Measurements from ENCODE around the gene CALM1. TPM values are rescaled to one million over a fixed set of nuclear protein-coding genes. Genes with fewer than 3 reads are reported as not detected.
A peak's percentile ranks its signal among the peaks of the same experiment; 100 is the strongest.

The CALM1 gene
- total RNA-seq, 1 donor from 2014 or later, result 328 TPM

DNA sequence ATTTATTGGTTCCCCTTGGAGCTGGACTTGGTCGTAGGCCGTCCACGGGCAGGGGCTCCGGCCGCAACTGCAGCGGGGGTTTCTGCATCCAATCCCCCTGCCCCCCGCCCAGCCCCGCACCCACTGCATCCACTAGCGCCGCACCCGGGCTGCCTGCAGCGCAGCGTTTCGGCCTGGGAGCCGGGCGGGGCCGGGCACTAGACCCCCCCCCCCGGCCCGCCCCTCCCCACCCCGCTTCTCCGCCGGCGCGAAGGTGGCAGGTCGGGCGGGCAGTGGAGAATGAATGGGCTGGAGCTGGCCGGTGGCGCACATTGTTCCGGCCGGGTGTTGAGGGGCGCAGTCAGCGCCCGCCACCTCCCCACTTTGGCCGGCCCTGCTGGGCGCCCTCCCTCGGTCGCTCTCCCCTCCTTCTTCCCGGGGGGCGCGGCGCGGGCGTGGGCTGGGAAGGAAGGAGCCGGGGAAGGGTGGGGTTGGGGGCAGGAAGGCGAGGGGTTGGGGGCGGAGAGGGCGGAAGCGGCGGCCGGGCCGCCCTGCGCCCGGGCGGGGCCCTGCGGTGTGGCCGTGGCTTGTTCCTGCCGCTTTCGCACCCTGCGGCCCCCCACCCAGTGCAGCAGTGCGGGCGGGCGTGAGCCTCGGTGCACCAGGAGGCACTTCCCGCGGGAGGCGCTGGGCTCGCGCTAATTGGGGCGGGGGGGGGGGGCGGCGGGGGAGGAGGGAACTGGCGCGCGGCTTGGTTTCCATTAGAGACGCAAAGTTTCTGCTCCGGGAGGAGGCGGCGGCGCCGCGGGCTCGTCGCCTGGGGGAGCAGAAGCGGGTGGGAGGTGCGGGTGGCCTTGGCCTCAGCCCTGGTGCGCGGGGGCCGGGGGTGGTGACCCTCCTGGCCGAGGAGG lies 841 bp downstream of the CALM1 start:
- H3K4me3 ChIP-seq (ENCODE audit: low read depth, low read length), result peak overlapping the region; percentile 62
- H3K27me3 ChIP-seq (ENCODE audit: control insufficient read depth, insufficient read depth, low read length), result no peaks in the 10 kb centered on the region
- TF ChIP-seq, protein P1, sequence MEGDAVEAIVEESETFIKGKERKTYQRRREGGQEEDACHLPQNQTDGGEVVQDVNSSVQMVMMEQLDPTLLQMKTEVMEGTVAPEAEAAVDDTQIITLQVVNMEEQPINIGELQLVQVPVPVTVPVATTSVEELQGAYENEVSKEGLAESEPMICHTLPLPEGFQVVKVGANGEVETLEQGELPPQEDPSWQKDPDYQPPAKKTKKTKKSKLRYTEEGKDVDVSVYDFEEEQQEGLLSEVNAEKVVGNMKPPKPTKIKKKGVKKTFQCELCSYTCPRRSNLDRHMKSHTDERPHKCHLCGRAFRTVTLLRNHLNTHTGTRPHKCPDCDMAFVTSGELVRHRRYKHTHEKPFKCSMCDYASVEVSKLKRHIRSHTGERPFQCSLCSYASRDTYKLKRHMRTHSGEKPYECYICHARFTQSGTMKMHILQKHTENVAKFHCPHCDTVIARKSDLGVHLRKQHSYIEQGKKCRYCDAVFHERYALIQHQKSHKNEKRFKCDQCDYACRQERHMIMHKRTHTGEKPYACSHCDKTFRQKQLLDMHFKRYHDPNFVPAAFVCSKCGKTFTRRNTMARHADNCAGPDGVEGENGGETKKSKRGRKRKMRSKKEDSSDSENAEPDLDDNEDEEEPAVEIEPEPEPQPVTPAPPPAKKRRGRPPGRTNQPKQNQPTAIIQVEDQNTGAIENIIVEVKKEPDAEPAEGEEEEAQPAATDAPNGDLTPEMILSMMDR (IDR thresholded peaks at IDR 0.05; ENCODE audit: insufficient read depth, low read length, poor library complexity, severe bottlenecking), result no peak
- DNase-seq (ENCODE audit: low read depth), result no peak
- peaks cover 3% of the 10 kb centered on the region for H3K36me3 ChIP-seq (ENCODE audit: control insufficient read depth, insufficient read depth, low read length)

DNA sequence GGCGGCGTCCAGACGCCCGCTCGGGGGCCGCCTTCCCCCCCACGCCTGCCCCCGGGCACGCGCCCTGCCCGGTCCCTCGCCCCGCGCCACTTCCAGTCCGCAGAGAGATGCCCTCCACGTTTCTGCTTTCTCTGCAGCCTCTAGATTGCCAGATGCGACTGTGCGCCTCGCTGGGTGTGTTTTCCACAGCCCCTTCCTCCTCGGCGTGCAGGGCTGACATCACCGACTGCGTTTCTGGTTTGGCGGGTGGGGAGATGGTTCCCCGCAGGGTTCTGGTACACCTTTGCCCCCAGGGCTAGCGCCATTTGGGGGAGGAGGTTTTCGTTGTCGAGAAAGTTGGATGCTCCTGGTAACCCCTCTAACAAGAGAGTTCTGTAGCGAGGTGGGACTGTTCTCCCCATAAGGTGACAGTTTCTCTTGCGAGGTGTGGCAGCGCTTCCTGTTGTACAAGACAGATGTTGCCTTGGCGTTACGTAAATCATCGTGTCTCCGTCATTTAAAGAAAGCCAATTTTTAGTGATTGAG lies 1.5 kb downstream of the CALM1 start:
- TF ChIP-seq, protein P1 (IDR thresholded peaks at IDR 0.05; ENCODE audit: insufficient read depth, low read length, poor library complexity, severe bottlenecking), result no peak
- peaks cover 5% of the 10 kb centered on the region for H3K36me3 ChIP-seq (ENCODE audit: control insufficient read depth, insufficient read depth, low read length)
- peak overlapping the region; percentile 62 for H3K4me3 ChIP-seq (ENCODE audit: low read depth, low read length)
- H3K27me3 ChIP-seq (ENCODE audit: control insufficient read depth, insufficient read depth, low read length), result no peaks in the 10 kb centered on the region
- DNase-seq (ENCODE audit: low read depth), result no peak

DNA sequence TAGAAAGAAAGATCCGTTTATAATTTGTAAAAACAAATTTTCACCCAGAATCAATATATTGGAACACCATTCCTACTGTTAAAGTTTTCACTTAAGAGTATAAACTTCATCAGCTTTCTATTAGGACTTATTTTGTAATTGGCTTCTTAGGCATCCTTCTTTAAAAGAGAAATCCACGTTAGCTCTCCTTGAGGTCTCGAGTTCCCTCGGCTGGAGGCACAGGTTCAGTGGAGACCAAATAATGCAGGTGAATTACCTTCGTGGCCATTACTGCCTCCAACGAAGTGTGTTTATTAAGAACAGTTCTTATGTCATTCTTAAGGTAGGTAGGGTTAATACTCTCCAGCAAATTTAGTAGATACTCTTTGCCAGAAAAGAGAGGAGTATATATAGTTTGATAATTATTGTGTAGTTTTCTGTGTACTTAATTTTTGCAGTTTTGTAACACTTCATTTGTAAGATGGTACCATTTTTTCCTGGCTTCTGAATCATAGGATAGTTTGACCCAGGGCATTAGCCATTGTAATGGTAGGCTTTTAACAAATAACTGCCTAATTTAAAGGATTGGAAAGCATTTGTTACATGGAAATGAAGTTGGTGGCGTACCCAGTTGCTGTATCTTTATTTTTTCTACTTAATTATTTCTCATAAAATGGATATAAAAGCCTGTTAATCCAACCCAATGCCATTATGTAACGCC lies 2.2 kb downstream of the CALM1 start:
- Histone ChIP-seq H3K27me3 (ENCODE audit: control insufficient read depth, insufficient read depth, low read length) (no peaks in the 10 kb centered on the region), H3K4me3 (ENCODE audit: low read depth, low read length) (peak overlapping the region; percentile 62), H3K36me3 (ENCODE audit: control insufficient read depth, insufficient read depth, low read length) (peaks cover 5% of the 10 kb centered on the region)
- TF ChIP-seq, protein P1 (IDR thresholded peaks at IDR 0.05; ENCODE audit: insufficient read depth, low read length, poor library complexity, severe bottlenecking), result no peak
- no peak for DNase-seq (ENCODE audit: low read depth)

DNA sequence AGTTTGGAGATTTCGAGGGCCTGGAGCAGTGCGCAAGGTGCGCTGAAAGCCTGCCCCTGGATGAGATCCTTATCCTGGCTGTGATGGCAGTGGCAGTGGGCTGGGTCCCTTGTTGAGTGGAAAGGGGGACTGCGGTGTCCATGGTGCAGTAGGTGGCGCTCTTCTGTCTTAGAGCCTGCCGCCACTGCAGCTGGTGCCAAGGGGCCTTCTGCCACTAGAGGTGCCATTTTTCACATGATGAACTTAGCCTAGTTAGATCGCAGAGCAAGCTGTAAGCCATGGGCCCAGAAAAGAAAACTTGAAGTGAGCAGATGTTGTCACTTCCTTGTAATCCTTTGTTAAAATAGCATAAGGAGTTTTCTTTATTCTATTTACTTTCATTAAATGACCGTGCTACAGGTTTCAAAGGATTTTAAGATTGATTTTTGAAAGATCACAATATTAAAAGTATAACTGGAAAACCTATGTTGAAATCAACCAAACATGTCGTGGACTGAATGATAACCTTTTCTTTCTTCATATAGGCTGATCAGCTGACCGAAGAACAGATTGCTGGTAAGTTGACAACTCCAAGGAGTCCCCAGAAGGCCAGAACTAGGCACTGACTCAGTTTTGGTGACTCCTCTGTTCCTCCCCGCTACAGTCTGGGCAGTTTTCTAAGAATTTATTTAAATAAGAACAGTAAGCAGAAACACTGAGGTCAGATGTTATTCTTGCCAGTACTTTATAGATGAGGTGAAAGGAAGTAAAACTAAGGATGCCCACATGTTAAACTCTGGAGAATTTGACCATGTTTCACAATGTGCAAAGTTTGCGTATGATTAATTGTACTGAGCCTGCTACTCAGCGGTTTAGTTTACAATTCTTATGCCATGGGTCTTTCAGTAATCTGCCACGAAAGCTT lies 3.0 kb downstream of the CALM1 start:
- Histone ChIP-seq H3K36me3 (ENCODE audit: control insufficient read depth, insufficient read depth, low read length) (peaks cover 6% of the 10 kb centered on the region), H3K4me3 (ENCODE audit: low read depth, low read length) (peak overlapping the region; percentile 15)
- TF ChIP-seq, protein P1 (IDR thresholded peaks at IDR 0.05; ENCODE audit: insufficient read depth, low read length, poor library complexity, severe bottlenecking), result peak; percentile 100

DNA sequence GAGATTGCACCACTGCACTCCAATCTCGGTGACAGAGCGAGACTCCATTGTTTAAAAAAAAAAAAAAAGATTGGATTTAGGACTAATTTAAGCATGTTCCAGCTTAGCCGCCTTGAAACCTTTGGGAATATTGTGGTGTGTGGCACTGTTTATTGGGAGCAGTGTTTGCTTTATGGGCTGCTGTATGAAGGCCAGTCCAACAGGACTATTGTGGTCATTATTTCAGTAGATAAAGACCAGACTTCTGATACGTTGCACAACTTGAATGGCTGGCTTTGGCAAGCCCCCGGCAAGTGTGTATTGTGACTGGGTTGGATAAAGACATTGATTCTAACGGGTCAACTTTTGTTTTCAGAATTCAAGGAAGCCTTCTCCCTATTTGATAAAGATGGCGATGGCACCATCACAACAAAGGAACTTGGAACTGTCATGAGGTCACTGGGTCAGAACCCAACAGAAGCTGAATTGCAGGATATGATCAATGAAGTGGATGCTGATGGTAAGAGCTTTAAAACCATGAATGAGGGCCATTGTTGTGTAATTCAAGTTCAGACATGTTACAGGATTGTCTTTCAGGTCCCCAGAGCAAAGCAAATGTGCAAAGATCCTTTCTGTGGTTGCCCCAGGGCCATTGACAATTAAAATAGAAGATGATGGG lies 4.2 kb downstream of the CALM1 start:
- Histone ChIP-seq H3K36me3 (ENCODE audit: control insufficient read depth, insufficient read depth, low read length) (peaks cover 6% of the 10 kb centered on the region), H3K27me3 (ENCODE audit: control insufficient read depth, insufficient read depth, low read length) (no peaks in the 10 kb centered on the region), H3K4me3 (ENCODE audit: low read depth, low read length) (no peak overlapping the region)
- TF ChIP-seq, protein P1 (IDR thresholded peaks at IDR 0.05; ENCODE audit: insufficient read depth, low read length, poor library complexity, severe bottlenecking), result no peak
- DNase-seq (ENCODE audit: low read depth), result no peak

More for the DNA sequence above, 3.0 kb downstream of the CALM1 start:
- no peaks in the 10 kb centered on the region for H3K27me3 ChIP-seq (ENCODE audit: control insufficient read depth, insufficient read depth, low read length)
- DNase-seq (ENCODE audit: low read depth), result peak; percentile 61
